ENCODE measurements around the gene NAGK. TPM values are rescaled to one million over a fixed set of nuclear protein-coding genes. Genes with fewer than 3 reads are reported as not detected.
"Not testable (repeated sequence)": the region's sequence is repeated elsewhere in the genome, so short reads cannot be mapped to it uniquely, and the experiment has no call there.

Gene NAGK
- total RNA-seq, 2 donors from 2014 or later = 56.4 to 58.5 TPM

DNA sequence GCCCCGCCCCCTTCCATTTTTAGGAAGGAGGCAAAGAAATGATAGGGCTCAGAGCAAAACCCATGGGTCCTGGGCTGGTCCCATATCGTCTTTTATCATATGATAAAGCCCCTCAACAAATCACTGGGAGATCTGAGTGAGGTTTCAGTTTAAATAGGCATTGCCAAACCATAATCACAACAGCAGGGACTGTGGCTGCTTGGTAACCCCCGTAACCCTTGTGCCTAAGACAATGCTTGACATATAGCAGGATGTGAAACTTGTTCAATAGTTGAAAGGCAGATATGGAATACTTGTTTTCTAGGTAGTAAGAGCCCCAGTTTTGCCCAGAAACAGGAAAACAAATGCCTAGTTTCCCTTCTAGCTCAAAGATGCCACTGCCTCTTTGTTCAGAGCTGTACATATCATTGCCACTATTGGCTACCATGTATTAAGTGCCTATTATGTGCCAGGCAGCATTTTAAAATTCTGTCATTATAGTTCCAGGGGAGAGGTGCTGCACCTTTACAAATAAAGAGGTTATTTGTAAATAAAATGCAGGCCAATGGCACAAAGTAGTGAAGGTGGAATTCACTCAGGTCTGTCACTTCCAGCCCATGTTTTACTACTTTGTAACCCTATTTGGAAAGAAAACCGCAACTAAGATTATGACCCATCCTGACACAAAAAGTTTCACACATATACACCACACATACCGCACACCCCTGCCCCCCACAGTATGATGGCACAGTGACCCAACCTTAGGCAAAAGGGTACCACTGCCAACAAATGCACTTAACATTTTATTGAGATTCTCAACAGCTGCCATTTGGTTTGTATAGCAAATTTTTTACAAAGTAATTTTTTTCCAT is 14.2 kb downstream of the NAGK start:
- H3K27me3 ChIP-seq (replicated peaks; ENCODE audit: insufficient read depth) = no peaks in the 10 kb centered on the region
- 84% methylated on average over 5 of the region's 5 CpGs for WGBS
- no peak overlapping the region for H3K4me3 ChIP-seq
- TF ChIP-seq POLR2A (IDR thresholded peaks at IDR 0.05) (no peak), POLR2AphosphoS5 (IDR thresholded peaks at IDR 0.05) (no peak)
- TF ChIP-seq, protein P1, sequence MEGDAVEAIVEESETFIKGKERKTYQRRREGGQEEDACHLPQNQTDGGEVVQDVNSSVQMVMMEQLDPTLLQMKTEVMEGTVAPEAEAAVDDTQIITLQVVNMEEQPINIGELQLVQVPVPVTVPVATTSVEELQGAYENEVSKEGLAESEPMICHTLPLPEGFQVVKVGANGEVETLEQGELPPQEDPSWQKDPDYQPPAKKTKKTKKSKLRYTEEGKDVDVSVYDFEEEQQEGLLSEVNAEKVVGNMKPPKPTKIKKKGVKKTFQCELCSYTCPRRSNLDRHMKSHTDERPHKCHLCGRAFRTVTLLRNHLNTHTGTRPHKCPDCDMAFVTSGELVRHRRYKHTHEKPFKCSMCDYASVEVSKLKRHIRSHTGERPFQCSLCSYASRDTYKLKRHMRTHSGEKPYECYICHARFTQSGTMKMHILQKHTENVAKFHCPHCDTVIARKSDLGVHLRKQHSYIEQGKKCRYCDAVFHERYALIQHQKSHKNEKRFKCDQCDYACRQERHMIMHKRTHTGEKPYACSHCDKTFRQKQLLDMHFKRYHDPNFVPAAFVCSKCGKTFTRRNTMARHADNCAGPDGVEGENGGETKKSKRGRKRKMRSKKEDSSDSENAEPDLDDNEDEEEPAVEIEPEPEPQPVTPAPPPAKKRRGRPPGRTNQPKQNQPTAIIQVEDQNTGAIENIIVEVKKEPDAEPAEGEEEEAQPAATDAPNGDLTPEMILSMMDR (IDR thresholded peaks at IDR 0.05) = no peak
- H3K36me3 ChIP-seq = peaks cover 0 to 4% of the 10 kb centered on the region in 2 donors
- H3K4me1 ChIP-seq (replicated peaks) = no peaks in the 10 kb centered on the region
- intact Hi-C loops (cut with DNase I) = no loop called here
- DNase-seq (ENCODE audit: low spot score) = no peak
- no peak overlapping the region for H3K27ac ChIP-seq
- H3K9me3 ChIP-seq = no peaks in the 10 kb centered on the region

DNA sequence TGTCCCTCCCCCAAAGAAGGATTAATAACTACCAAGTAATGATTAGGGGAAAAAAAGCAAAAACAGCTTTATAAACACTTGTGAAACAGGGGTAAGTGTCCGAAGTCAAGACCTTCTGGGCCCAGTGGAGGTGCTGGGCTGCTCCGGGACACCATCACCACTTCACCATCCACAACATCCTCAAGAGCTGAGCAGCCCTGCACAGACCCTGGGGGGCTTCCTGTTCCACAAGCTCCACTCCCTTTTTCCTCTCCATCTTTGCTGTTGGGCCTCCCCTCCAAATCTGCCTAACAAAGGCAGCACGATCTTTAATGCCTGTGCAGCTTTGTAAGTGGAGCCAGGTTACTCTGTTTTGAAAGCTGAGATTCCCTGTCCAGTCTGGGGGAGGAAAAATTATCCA is 14.8 kb downstream of the NAGK start:
- H3K4me1 ChIP-seq (replicated peaks); intact Hi-C loops (cut with DNase I); DNase-seq (ENCODE audit: low spot score); H3K27me3 ChIP-seq (replicated peaks; ENCODE audit: insufficient read depth); H3K27ac ChIP-seq; H3K4me3 ChIP-seq; H3K9me3 ChIP-seq; H3K36me3 ChIP-seq: not testable (repeated sequence)
- WGBS = no CpG with 5 or more reads among the region's 3 CpGs

DNA sequence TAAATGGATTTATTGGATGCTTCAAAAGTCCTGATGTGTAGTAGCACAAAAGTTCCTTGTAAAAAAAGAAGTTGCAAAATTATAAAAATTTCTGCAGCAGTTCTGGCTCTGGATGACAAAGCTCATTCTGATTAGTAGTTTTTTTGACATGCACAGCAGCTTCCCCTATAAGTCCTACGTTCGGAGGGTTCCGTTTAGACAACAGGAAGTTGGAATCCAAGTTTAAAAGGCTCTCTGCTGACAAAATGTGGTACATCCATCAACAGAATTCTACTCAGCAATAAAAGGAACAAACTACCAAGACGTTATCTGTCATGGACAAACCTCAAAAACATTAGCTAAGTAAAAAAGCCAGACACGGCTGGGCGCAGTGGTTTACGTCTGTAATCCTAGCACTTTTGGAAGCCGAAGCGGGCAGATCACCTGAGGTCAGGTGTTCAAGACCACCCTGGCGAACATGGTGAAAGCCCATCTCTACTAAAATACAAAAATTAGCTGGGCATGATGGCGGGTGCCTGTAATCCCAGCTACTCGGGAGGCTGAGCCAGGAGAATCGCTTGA is 15.4 kb downstream of the NAGK start:
- H3K4me3 ChIP-seq; DNase-seq (ENCODE audit: low spot score); intact Hi-C loops (cut with DNase I); H3K27ac ChIP-seq; H3K4me1 ChIP-seq (replicated peaks); H3K27me3 ChIP-seq (replicated peaks; ENCODE audit: insufficient read depth); H3K9me3 ChIP-seq; H3K36me3 ChIP-seq: not testable (repeated sequence)
- WGBS = 36% methylated on average over 10 of the region's 13 CpGs

DNA sequence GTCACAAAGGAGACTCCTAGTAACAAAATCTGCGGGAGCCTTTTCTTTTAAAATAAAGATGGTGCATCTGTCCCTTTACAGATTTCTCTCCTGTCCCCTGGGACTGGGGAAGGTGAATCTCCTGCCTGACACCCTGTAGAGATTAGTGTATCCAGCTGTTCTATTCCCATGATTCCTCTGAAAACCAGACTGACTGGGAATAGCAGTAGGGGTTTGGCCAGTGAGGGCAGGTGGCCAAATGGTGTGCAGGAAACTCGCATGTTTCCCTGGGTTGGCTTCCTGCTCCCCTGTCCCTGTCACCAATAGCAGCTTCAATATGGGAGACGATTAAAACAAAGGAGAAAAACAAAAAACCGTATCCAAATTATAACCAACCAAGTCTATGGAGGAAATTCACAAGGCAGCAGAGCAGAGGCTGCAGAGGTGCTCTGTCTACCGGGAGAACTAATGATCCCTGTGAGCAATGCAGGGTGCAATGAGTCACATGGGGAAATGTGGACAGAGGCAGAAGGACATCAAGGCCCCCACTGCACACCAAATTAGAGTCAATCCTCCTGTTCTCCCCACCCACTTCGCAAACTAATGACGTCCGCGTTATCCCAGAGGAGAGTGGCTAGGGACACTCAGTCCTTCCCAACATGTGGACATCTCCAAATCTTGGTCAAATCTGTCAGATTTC is 17.0 kb downstream of the NAGK start:
- intact Hi-C loops (cut with DNase I); H3K4me3 ChIP-seq; H3K27ac ChIP-seq; H3K27me3 ChIP-seq (replicated peaks; ENCODE audit: insufficient read depth); H3K9me3 ChIP-seq; DNase-seq (ENCODE audit: low spot score); H3K36me3 ChIP-seq; H3K4me1 ChIP-seq (replicated peaks): not testable (repeated sequence)
- WGBS = 46% methylated on average over 9 of the region's 9 CpGs

DNA sequence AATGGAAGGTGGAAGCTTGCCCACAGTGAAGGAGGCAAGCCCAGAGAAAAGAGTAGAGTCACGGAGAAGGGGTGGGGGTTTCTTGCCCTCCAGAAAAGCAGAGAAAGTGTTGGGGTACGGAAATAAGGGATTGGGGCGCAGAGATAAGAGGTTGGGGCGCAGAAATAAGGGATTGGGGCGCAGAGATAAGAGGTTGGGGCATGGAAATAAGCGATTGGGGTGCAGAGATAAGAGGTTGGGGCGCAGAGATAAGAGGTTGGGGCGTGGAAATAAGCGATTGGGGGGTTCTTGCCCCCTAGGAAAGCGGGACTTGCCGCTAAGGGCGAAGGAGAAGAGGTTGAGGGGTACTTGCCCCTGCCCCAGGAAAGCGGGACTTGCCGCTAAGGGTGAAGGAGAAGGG is 21.0 kb downstream of the NAGK start:
- H3K4me3 ChIP-seq; H3K27ac ChIP-seq; H3K27me3 ChIP-seq (replicated peaks; ENCODE audit: insufficient read depth); intact Hi-C loops (cut with DNase I); DNase-seq (ENCODE audit: low spot score); H3K4me1 ChIP-seq (replicated peaks); H3K9me3 ChIP-seq; H3K36me3 ChIP-seq: not testable (repeated sequence)
- WGBS = 92% methylated on average over 14 of the region's 14 CpGs

DNA sequence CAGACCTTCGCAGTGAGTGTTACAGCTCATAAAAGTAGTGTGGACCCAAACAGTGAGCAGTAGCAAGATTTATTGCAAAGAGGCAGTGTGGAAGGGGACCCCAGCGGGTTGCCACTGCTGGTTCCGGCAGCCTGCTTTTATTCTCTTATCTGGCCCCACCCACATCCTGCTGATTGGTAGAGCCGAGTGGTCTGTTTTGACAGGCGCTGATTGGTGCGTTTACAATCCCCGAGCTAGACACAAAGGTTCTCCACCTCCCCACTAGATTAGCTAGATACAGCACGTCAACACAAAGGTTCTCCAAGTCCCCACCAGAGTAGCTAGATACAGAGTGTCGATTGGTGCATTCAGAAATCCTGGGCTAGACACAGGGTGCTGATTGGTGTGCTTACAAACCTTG is 23.4 kb downstream of the NAGK start:
- H3K27me3 ChIP-seq (replicated peaks; ENCODE audit: insufficient read depth); intact Hi-C loops (cut with DNase I): not testable (repeated sequence)
- WGBS = 67% methylated on average over 9 of the region's 9 CpGs

DNA sequence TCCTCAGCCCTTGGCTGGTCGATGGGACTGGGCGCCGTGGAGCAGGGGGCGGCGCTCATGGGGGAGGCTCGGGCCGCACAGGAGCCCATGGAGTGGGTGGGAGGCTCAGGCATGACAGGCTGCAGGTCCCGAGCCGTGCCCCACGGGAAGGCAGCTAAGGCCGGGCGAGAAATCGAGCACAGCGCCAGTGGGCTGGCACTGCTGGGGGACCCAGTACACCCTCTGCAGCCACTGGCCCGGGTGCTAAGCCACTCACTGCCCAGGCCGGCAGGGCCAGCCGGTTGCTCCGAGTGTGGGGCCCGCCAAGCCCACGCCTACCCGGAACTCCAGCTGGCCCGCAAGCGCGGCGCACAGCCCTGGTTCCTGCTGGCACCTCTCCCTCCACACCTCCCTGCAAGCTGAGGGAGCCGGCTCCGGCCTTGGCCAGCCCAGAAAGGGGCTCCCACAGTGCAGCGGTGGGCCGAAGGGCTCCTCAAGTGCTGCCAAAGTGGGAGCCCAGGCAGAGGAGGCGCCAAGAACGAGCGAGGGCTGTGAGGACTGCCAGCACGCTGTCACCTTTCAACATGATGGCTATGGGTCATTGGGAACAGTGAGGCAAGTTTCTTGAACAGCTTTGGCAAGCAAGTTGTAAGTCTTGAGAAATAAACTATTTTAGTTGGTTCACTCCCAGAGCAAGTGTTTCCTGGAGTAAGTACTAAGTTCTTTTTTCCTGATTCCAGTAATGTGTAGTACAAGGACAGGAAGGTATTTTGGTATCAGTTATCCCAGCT is 24.2 kb downstream of the NAGK start:
- H3K4me1 ChIP-seq (replicated peaks); H3K27me3 ChIP-seq (replicated peaks; ENCODE audit: insufficient read depth); H3K4me3 ChIP-seq; H3K36me3 ChIP-seq; H3K27ac ChIP-seq; intact Hi-C loops (cut with DNase I); DNase-seq (ENCODE audit: low spot score); H3K9me3 ChIP-seq: not testable (repeated sequence)
- WGBS = 96% methylated on average over 16 of the region's 33 CpGs

More for the DNA sequence above, 23.4 kb downstream of the NAGK start:
- not testable (repeated sequence) for H3K9me3 ChIP-seq; DNase-seq (ENCODE audit: low spot score); H3K36me3 ChIP-seq; H3K4me1 ChIP-seq (replicated peaks); H3K27ac ChIP-seq; H3K4me3 ChIP-seq

All from prostate gland (tissue), 2 donors.